ENCODE results near the gene FHIT. TPM values are rescaled to one million over a fixed set of nuclear protein-coding genes. Genes with fewer than 3 reads are reported as not detected.

FHIT gene
- total RNA-seq, 2 experiments from 2014 or later, result 86.0 to 90.6 TPM

- intact Hi-C loops (cut with DNase I, micrococcal nuclease), result no loop called here
- POLR2A ChIA-PET, result interaction anchor here (0.7 kb wide), 1 partner anchor 20 kb away, joined by 3 read pairs; no protein-coding TSS in a partner anchor
- no peaks in the 10 kb centered on the region for H3K4me1 ChIP-seq (ENCODE audit: insufficient read depth, low read length)
- Mint-ChIP-seq H3K27ac (no peak overlapping the region), H3K36me3 (ENCODE audit: low read depth) (no peaks in the 10 kb centered on the region), H3K27me3 (no peaks in the 10 kb centered on the region), H3K9me3 (no peaks in the 10 kb centered on the region), H3K4me1 (ENCODE audit: low read depth) (no peaks in the 10 kb centered on the region), H3K4me3 (no peak overlapping the region)
- CTCF ChIA-PET, result no interaction called here
- no peak for TF ChIP-seq CTCF (IDR thresholded peaks at IDR 0.05)
- ATAC-seq (ENCODE audit: poor library complexity), result no peak
- H3K9me3 ChIP-seq (ENCODE audit: control insufficient read depth in 1 of 2, insufficient read depth in 1 of 2, low read length in 2 of 2), result peaks cover 7 to 13% of the 10 kb centered on the region in 2 experiments
- no peaks in the 10 kb centered on the region for H3K36me3 ChIP-seq (ENCODE audit: insufficient read depth, low read length)
- no peak for DNase-seq
- H3K27ac ChIP-seq (ENCODE audit: low read depth in 1 of 2, low read length in 2 of 2), result no peak overlapping the region
- H3K27me3 ChIP-seq (ENCODE audit: control insufficient read depth in 1 of 2, insufficient read depth in 2 of 2, low read length in 2 of 2), result no peaks in the 10 kb centered on the region
- no peak overlapping the region for H3K4me3 ChIP-seq (ENCODE audit: low read length)
These were observed 297.2 kb downstream of the FHIT start for GRCh38 chr3:60954048-60954447.

- intact Hi-C loops (cut with DNase I, micrococcal nuclease), result no loop called here
- H3K27ac ChIP-seq (ENCODE audit: low read depth in 1 of 2, low read length in 2 of 2), result no peak overlapping the region
- no peaks in the 10 kb centered on the region for H3K36me3 ChIP-seq (ENCODE audit: insufficient read depth, low read length)
- H3K4me1 Mint-ChIP-seq (ENCODE audit: low read depth), result no peaks in the 10 kb centered on the region
- no peaks in the 10 kb centered on the region for H3K4me1 ChIP-seq (ENCODE audit: insufficient read depth, low read length)
- no peak overlapping the region for H3K4me3 ChIP-seq (ENCODE audit: low read length)
- DNase-seq (no peak), ATAC-seq (ENCODE audit: poor library complexity) (no peak)
- H3K27me3 ChIP-seq (ENCODE audit: control insufficient read depth in 1 of 2, insufficient read depth in 2 of 2, low read length in 2 of 2), result no peaks in the 10 kb centered on the region
- ChIA-PET POLR2A (no interaction called here), CTCF (no interaction called here)
- H3K27me3 Mint-ChIP-seq, result no peaks in the 10 kb centered on the region
- H3K9me3 Mint-ChIP-seq, result no peaks in the 10 kb centered on the region
- peaks cover 7 to 13% of the 10 kb centered on the region in 2 experiments for H3K9me3 ChIP-seq (ENCODE audit: control insufficient read depth in 1 of 2, insufficient read depth in 1 of 2, low read length in 2 of 2)
- H3K36me3 Mint-ChIP-seq (ENCODE audit: low read depth), result no peaks in the 10 kb centered on the region
- H3K27ac Mint-ChIP-seq, result no peak overlapping the region
- TF ChIP-seq CTCF (IDR thresholded peaks at IDR 0.05), result no peak
- no peak overlapping the region for H3K4me3 Mint-ChIP-seq
These were observed 297.9 kb downstream of the FHIT start for GRCh38 chr3:60953351-60953750.

- Mint-ChIP-seq H3K27me3 (no peaks in the 10 kb centered on the region), H3K4me3 (no peak overlapping the region), H3K36me3 (ENCODE audit: low read depth) (no peaks in the 10 kb centered on the region), H3K4me1 (ENCODE audit: low read depth) (no peaks in the 10 kb centered on the region), H3K9me3 (no peaks in the 10 kb centered on the region), H3K27ac (no peak overlapping the region)
- H3K27ac ChIP-seq (ENCODE audit: low read depth in 1 of 2, low read length in 2 of 2), result no peak overlapping the region
- ChIA-PET CTCF (no interaction called here), POLR2A (no interaction called here)
- H3K36me3 ChIP-seq (ENCODE audit: insufficient read depth, low read length), result no peaks in the 10 kb centered on the region
- intact Hi-C loops (cut with DNase I, micrococcal nuclease), result no loop called here
- no peaks in the 10 kb centered on the region for H3K27me3 ChIP-seq (ENCODE audit: control insufficient read depth in 1 of 2, insufficient read depth in 2 of 2, low read length in 2 of 2)
- H3K4me3 ChIP-seq (ENCODE audit: low read length), result no peak overlapping the region
- ATAC-seq (ENCODE audit: poor library complexity) (no peak), DNase-seq (no peak)
- no peak for TF ChIP-seq CTCF (IDR thresholded peaks at IDR 0.05)
- H3K9me3 ChIP-seq (ENCODE audit: control insufficient read depth in 1 of 2, insufficient read depth in 1 of 2, low read length in 2 of 2), result peaks cover 7 to 9% of the 10 kb centered on the region in 2 experiments
- no peaks in the 10 kb centered on the region for H3K4me1 ChIP-seq (ENCODE audit: insufficient read depth, low read length)
These were observed 299.2 kb downstream of the FHIT start for GRCh38 chr3:60952055-60952454.

Data from CD4-positive, alpha-beta T cell (primary cell).